HG03159 (cell line): Measurements from ENCODE around the gene NPIPA1.
"Not testable (repeated sequence)": the region's sequence is repeated elsewhere in the genome, so short reads cannot be mapped to it uniquely, and the experiment has no call there.

Experiments
- ATAC-seq: cut with Tn5 transposase; IDR thresholded peaks from one replicate; pipeline ENCODE4 v1.9.1; 2021; ENCODE audit warnings: mild to moderate bottlenecking, moderate library complexity; ENCODE audit not compliant: unreplicated experiment

The NPIPA1 gene

DNA sequence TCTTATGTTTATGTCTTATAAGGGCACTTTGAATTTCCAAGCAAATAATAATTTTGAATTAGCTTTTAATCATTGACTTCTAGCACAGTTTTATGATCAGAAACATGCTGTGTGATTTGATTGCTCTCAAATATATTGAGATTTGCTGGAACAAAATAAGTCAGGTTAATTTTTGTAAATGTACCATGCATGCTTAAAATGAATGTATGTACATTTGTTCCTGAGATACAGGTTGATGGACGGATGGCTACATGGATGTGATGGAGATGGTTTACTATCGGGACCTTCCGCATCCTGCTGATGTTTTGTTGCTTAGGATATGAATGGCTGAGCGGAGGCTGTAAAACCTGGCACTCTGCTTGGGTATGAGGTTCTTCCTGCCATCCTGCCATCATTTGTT lies at the start of gene NPIPA1:
Gene NPIPA1 (plus strand): TSS at position 301 of the 400 bp plus-strand sequence. CDS start 0 bp downstream, at position 301.
- ATAC-seq = not testable (repeated sequence)

- ATAC-seq = not testable (repeated sequence)
Observed at GRCh38 chr16:14892111-14892510, 45.1 kb upstream of the NPIPA1 start.

DNA sequence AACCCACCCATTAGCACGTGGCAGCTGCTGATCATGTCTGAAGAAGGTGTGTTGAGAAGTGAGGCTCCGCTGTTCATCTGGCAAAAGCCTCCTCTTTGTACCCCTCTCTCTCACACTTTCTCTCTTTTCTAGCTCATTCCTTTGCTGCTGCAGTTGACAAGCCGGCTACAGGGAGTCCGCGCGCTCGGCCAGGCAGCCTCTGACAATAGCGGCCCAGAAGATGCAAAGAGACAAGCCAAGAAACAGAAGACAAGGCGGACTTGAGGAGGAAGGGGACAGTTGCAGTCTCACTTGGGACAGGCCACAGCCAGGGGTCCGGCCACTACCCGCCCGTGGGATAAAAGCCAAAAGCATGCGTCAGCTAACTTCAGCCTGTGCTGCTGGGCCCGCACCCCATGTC lies 41.9 kb upstream of the NPIPA1 start:
- ATAC-seq = not testable (repeated sequence)

GRCh38 chr16:14896023-14896422 lies 41.2 kb upstream of the NPIPA1 start:
- ATAC-seq = not testable (repeated sequence)

- not testable (repeated sequence) for ATAC-seq
Observed at GRCh38 chr16:14897006-14897664, 40.1 kb upstream of the NPIPA1 start.

DNA sequence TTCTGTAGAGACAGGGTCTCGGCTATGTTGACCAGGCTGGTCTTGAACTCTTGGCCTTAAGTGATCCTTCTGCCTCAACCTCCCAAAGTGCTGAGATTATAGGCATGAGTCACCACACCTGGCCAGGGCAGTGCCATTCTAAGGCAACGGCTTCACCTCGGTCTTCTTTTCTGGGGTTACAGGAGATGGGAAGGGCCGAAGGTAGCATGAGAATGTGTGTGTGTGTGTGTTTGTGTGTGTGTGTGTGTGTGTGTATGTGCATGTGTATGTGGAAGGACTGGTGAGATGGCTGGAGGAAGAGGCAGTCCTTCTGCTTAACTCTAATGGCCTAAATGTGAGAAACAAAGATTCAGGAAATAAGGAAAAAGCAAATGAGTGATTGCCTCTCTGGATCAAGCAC lies 39.1 kb upstream of the NPIPA1 start:
- ATAC-seq = not testable (repeated sequence)

DNA sequence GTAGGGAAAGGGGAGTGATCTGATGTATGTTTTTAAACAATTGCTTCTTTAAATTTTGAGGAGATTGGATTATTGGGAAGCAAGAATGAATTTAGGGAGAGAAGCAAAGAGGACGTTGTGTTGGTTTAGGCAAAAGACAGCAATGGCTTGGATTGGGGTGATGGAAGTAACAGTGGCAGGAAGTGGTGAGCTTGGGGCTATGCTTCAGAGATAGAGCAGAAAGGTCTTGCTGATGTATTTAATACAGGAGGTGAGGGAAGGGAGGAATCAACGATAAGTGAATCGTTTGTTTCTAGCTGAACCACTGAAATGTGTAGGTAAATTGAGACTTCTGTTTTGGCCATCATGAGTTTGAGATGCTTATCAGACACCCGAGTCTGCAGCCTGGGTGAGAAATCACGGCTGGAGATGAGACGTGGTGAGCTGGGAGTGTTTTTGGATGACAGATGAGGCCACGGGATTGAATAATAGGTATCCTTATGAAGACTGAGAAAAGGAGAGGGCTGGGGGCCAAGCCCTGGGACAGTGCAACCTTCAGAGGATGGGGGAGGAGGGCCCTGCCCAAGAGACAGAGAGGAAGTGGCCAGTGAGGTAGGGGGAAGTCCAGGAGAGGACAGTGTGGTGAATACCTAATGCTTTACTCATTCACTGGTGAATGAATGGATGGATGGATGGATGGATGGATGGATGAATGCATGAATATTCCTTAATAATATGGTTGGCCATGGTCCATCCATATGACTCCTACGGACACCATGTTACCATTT lies 33.9 kb upstream of the NPIPA1 start:
- not testable (repeated sequence) for ATAC-seq

DNA sequence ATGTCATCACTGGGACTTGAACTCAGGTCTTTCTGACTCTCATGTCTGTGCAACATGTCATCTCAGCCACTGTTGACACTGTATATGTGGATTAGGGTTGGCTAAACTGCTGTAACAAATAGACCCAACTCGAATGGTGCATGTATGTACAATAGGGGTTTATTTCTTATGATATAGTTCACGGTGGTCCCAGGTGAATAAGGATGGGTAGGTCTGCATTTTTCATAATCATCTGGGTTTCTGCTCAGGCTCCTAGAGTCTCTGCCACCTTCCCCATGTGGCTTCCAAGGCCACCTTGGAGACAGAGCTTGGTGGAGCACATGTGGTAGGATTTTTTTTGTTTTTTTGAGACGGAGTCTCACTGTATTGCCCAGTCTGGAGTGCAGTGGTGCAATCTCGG lies 27.5 kb upstream of the NPIPA1 start:
- not testable (repeated sequence) for ATAC-seq

DNA sequence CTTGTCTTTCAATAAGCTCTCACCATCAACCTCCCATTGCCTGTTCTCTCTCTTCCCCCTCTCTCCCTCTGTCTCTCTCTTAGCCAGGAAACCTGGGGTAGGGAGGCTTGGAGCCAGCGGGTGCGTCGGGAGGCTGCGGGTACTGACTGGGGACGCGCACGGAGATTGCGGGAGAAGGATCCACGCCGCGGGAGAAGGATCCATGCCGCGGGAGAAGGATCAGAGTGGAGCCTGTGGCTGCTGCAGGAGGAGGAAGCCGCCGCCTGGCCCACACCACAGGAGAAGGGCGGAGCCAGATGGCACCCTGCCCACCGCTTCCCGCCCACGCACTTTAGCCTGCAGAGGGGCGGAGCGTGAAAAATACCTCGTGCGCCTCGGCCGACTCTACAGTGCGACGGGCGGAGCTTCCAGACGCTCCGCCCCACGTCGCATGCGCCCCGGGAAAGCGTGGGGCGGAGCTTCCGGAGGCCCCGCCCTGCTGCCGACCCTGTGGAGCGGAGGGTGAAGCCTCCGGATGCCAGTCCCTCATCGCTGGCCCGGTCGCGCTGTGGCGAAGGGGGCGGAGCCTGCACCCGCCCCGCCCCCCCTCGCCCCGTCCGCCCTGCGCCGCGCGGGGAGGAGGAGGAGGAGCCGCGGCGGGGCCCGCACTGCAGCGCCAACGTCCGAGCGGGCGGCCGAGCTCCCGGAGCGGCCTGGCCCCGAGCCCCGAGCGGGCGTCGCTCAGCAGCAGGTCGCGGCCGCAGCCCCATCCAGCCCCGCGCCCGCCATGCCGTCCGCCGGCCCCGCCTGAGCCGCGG lies 26.2 kb upstream of the NPIPA1 start:
- not testable (repeated sequence) for ATAC-seq

- not testable (repeated sequence) for ATAC-seq
Observed at GRCh38 chr16:14911954-14912353, 25.3 kb upstream of the NPIPA1 start.

DNA sequence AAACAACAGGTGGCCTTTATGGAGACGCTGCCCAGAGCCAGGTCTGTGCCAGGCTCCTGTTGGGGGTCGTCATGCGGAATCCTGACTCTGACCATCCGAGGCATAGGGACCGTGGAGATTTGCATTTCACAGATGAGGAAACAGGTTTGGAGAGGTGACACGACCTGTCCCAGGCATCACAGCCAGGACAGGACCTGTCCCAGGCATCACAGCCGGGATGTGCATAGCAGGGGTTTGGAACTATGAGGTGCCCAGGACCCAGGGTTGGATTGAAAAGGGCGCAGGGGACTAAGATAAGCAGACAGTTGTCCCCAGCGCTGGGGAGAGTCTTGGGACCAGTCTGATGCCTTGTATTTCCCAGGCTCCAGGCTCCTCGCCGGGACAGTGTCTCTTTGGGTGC lies 24.7 kb upstream of the NPIPA1 start:
- ATAC-seq = not testable (repeated sequence)

- ATAC-seq = not testable (repeated sequence)
Observed at GRCh38 chr16:14918504-14918903, 18.7 kb upstream of the NPIPA1 start.

GRCh38 chr16:14919837-14920600 lies 17.2 kb upstream of the NPIPA1 start:
- ATAC-seq = not testable (repeated sequence)

GRCh38 chr16:14922285-14922684 lies 15.0 kb upstream of the NPIPA1 start:
- not testable (repeated sequence) for ATAC-seq

DNA sequence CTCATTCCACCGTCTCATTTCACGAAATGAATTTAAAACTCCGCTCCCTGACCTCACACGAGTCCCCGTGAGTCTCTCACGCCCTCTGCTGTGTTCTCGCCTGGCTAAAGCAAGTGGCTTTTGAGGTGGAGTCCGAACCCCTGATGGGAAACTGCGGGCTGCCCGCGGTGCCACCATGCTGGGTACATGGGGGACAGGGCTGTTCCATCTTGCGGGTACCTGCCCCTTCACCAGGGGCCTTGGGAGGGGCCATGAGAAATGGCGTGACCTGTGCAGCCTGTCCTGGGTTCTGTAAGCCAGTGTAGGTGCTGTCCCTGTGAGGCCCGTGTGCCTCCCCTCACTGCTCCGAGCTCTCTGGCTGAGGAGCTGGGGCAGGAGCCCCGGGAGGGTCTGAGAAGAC lies 14.3 kb upstream of the NPIPA1 start:
- ATAC-seq = not testable (repeated sequence)

GRCh38 chr16:14923394-14924088 lies 13.7 kb upstream of the NPIPA1 start:
- not testable (repeated sequence) for ATAC-seq

GRCh38 chr16:14924359-14924758 lies 12.9 kb upstream of the NPIPA1 start:
- not testable (repeated sequence) for ATAC-seq

GRCh38 chr16:14924982-14925381 lies 12.3 kb upstream of the NPIPA1 start:
- not testable (repeated sequence) for ATAC-seq

DNA sequence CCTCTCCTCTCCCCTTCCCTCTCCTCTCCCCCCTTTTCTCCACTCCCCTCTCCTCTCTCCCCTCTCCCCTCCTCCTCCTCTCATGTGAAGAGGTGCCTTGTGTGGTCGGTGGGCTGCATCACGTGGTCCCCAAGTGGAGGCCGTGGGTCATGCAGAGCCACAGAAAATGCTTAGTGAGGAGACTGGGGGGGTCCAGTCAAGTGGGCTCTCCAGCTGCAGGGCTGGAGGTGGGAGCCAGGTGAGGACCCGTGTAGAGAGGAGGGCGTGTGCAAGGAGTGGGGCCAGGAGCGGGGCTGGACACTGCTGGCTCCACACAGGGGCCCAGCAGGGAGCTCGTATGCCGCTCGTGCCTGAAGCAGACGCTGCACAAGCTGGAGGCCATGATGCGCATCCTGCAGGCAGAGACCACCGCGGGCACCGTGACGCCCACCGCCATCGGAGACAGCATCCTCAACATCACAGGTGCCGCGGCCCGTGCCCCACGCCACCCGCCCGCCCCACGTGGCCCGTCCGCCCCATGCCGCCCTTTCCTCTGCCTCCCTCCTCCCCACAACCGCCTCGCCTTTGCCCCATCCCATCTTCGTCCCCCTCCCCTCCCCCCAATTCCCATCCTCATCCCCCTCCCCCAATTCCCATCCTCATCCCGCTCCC lies 9.1 kb upstream of the NPIPA1 start:
- not testable (repeated sequence) for ATAC-seq
